Gastroesophageal sphincter (tissue), 3 donors: Measurements from ENCODE around the gene METRNL.

Experiments
- EP300 ChIP-seq: sonication (generic); formaldehyde crosslinking; IDR thresholded peaks from one replicate; pipeline ENCODE4 v1.6.1; 2017; ENCODE audit warnings: antibody characterized with exemption, mild to moderate bottlenecking
- POLR2A ChIP-seq, 2 donors: fragments of 450-650 bp; IDR thresholded peaks; one replicate each; pipeline ENCODE4 v1.6.1; 2017; ENCODE audit warnings: antibody characterized with exemption in 2 of 2, mild to moderate bottlenecking in 2 of 2, moderate library complexity in 1 of 2
- POLR2AphosphoS5 ChIP-seq: sonication (generic); formaldehyde crosslinking; IDR thresholded peaks from one replicate; pipeline ENCODE4 v1.6.1; 2017; ENCODE audit warnings: antibody characterized with exemption
- TF ChIP-seq, protein P1 (sequence below), 4 experiments: fragments of 200-600 bp in 2 of 4; fragments of 450-650 bp in 2 of 4; sonication (generic) in 1 of 4; IDR thresholded peaks; one replicate each; pipeline ENCODE4 v1.5.1; 2017 to 2019; ENCODE audit warnings: antibody characterized with exemption in 4 of 4, mild to moderate bottlenecking in 2 of 4, moderate library complexity in 2 of 4

DNA sequence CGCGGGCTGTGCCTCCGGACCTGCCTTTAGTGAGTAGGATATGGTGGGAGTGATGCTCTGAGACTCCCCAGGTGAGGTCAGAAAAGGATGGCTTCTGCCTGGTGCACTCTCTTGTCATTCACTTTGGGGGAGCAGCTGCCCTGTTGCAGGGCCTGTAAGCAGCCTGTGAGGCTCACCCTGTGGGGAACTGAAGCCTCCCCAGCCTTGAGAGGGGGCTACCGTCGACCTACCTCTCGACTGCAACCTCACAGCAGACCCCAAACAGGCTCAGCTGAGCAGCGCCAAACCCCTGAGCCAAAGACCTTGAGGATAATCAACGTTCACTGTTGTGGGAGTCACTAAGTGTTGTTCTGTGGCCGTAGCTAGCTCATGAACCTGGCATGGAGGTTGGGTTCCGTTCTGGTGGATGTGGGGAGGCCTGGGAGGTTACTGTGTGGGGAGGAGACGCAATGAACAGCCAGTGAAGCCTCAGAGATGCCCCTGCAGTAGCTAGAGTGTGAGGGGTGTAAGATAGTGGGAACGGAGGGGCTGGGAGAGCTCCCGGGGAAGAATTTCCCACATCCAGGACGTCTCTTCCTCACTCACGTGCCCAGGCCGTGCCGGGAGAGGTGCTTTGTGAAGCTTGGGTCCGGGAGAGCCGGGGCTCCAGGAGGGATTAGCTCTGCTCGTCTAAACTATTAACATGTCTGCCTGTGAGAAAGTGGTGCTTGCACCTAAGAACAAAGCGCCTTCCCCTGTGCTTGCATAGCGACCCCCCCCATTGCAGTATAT lies 38.8 kb downstream of the METRNL start:
- TF ChIP-seq EP300 = no peak
- TF ChIP-seq, protein P1, sequence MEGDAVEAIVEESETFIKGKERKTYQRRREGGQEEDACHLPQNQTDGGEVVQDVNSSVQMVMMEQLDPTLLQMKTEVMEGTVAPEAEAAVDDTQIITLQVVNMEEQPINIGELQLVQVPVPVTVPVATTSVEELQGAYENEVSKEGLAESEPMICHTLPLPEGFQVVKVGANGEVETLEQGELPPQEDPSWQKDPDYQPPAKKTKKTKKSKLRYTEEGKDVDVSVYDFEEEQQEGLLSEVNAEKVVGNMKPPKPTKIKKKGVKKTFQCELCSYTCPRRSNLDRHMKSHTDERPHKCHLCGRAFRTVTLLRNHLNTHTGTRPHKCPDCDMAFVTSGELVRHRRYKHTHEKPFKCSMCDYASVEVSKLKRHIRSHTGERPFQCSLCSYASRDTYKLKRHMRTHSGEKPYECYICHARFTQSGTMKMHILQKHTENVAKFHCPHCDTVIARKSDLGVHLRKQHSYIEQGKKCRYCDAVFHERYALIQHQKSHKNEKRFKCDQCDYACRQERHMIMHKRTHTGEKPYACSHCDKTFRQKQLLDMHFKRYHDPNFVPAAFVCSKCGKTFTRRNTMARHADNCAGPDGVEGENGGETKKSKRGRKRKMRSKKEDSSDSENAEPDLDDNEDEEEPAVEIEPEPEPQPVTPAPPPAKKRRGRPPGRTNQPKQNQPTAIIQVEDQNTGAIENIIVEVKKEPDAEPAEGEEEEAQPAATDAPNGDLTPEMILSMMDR (IDR thresholded peaks at IDR 0.05) = no peak
- no peak for TF ChIP-seq POLR2AphosphoS5
- TF ChIP-seq POLR2A (IDR thresholded peaks at IDR 0.05) = no peak
